Fibroblast of villous mesenchyme (primary cell): ENCODE data around the gene CPNE8. TPM values are rescaled to one million over a fixed set of nuclear protein-coding genes. Genes with fewer than 3 reads are reported as not detected.

ENCODE experiments used
- DNase-seq: peaks from one replicate; pipeline ENCODE4 v3.0.0-alpha.2; 2010; ENCODE audit warnings: low read depth
- H3K4me3 ChIP-seq: 2 replicates; pipeline ENCODE4 v1.5.1; 2011; ENCODE audit warnings: low read depth, mild to moderate bottlenecking, low read length
- total RNA-seq: library from RNA; depleted of rRNA; stranded (reverse); fragments of >200 nt; gene quantifications from 2 replicates; pipeline ENCODE4 v1.2.3, GENCODE V29; 2012
- TF ChIP-seq, protein P1 (sequence below): IDR thresholded peaks from 2 replicates; pipeline ENCODE4 v1.5.1; 2012; ENCODE audit warnings: low read depth, mild to moderate bottlenecking, low read length; ENCODE audit not compliant: insufficient read depth

CPNE8 gene
- total RNA-seq, 1 donor: 21.2 TPM

DNA sequence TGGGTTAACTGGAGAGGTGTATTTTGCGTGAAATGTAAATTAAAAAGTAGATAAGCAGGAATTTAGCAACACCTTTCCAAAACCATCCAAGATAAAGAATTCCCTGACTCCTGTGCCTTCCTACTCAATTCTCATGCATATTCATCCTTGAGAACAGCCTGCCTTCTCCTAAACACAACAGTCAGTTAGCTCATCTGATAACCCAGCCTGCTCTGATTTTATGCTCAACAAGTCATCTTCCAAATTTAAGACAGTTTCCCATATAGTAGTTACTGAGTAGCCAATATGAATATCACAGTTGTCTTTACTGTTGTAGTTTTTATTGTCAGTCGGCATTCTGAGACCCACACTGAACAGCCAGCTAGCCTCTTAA is 27.1 kb downstream of the CPNE8 start:
- no peak for DNase-seq
- no peak overlapping the region for H3K4me3 ChIP-seq
- TF ChIP-seq, protein P1, sequence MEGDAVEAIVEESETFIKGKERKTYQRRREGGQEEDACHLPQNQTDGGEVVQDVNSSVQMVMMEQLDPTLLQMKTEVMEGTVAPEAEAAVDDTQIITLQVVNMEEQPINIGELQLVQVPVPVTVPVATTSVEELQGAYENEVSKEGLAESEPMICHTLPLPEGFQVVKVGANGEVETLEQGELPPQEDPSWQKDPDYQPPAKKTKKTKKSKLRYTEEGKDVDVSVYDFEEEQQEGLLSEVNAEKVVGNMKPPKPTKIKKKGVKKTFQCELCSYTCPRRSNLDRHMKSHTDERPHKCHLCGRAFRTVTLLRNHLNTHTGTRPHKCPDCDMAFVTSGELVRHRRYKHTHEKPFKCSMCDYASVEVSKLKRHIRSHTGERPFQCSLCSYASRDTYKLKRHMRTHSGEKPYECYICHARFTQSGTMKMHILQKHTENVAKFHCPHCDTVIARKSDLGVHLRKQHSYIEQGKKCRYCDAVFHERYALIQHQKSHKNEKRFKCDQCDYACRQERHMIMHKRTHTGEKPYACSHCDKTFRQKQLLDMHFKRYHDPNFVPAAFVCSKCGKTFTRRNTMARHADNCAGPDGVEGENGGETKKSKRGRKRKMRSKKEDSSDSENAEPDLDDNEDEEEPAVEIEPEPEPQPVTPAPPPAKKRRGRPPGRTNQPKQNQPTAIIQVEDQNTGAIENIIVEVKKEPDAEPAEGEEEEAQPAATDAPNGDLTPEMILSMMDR: no peak

DNA sequence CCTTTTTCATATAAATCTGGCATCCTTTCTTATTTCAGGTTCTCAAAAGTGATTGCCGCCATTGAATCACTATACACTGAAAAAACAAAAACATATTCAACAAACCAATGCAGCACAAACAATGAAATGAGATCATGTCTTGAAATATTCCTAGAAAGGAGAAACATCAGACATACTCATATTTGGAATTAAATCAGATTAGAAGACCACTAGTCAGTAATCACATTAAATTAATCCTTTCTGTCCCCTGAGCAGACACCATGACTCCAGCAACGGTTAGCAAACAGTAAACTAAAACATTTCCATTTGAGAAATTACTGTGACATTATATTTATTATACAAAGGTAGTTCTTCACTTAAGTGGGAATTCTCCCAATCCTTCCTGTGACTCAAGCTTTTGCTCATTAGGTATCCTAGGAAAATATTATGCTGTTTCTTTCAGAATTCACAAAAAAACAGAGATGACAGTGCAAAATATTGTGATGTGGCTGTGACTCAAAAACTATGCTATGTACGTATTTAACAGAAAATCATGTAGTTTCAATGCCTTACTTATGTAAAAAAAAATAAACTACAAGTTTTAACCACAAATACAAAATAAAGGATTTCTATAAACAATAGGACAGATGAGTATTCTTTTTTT is 29.7 kb downstream of the CPNE8 start:
- DNase-seq: no peak
- TF ChIP-seq, protein P1: no peak
- no peak overlapping the region for H3K4me3 ChIP-seq

DNA sequence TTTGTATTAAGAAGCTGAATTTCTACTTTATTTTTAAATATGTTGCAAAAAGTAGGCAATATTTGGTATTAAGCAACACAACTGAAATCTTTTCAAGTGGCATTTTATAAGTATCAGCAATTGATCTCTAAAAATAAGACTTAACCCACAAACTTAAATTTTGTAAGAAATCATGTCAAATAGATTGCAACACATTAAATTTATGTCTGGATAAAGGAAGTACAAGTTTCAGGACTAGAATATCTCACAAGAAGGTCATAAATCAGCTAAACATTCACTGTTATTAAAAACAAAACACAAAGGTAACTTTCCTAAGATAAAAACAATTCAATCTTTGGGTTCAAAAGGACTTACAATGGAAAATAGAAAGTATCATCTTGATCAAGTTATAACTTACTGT is 32.8 kb downstream of the CPNE8 start:
- H3K4me3 ChIP-seq: no peak overlapping the region
- peak; percentile 8 for DNase-seq
- TF ChIP-seq, protein P1: no peak

DNA sequence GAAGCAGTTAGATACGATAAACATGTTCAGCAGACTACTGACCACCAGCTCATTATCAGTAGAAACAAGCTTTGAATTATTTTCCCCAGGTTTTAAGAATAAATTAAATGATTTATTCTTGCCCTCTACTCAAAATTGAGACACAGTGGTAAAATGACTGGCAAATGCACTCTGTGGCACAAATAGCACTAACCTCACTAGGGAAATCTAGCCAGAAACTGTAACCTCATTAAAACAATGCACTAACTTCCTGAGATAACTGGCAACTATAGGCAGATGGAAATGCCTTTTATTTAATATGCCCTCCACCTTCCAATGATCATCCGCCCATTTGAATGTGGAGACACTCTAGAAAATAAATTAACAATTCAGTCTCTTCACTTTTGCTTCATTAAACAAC is 33.2 kb downstream of the CPNE8 start:
- DNase-seq: no peak

DNA sequence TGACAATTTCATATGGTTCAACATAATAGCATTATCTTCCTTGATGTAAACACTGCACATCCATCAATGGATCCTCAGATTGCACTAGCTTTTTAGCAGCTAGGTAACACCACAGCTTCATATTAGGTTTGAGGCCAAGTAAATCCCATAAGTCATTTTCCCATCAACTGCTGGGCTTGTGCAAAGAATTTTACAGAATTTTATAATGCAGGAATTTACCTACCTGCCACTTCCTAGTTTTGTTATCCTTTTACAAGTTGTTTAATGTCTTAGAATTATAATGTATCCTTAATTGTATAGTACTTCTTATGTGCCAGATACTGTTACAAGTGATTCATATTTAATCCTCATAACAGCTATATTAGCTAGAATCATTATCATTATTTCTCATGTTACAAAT is 36.4 kb downstream of the CPNE8 start:
- no peak overlapping the region for H3K4me3 ChIP-seq
- DNase-seq: no peak
- TF ChIP-seq, protein P1: no peak

More for the DNA sequence above, 33.2 kb downstream of the CPNE8 start:
- TF ChIP-seq, protein P1: no peak
- no peak overlapping the region for H3K4me3 ChIP-seq

DNA sequence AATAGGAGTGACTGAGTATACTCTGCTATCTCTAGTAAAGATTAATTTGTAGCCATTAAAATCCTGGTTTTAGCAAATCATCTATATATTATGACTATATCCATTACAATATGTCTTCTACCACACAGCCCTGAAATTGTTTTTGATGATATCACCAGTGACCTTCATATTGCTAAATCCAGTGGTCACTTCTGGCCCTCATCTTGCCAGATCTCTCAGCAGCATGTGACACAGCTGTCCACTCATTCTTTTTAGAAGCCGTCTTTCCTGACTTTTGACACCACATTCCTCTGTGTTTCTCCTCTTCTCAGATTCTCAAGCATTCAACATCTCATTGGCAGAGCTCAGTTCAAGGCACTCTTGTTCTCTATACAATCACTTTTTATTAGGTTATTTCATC is 54.9 kb downstream of the CPNE8 start:
- DNase-seq: peak; percentile 36
- H3K4me3 ChIP-seq: no peak overlapping the region
- TF ChIP-seq, protein P1: no peak

DNA sequence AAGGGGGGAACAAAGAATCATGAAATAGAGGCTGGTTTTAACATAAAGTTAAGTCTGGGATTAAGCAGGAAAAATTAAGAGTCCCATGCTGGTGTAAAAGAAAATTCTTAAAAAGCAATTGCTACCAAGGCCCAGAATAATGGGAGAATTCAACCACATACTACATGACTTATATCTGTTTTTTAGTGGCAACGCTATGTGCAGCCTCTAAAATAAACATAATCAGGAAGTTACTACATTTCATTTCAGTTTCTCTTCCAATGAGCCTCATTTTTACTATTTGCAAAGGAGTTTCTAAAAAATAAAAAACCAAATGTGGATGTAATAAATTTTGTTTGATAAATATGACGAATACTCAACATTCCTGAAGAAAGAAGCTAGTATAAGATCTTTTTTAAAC is 58.1 kb downstream of the CPNE8 start:
- peak; percentile 26 for DNase-seq

More for the DNA sequence above, 58.1 kb downstream of the CPNE8 start:
- no peak overlapping the region for H3K4me3 ChIP-seq
- TF ChIP-seq, protein P1: no peak
